A549 (cell line): Measurements from ENCODE around the gene PIEZO2. TPM values are rescaled to one million over a fixed set of nuclear protein-coding genes. Genes with fewer than 3 reads are reported as not detected.
A peak's percentile ranks its signal among the peaks of the same experiment; 100 is the strongest.

Experiments used
- ATAC-seq, 2 experiments: fragments of 200-7000 bp in 1 of 2; fragments of >200 bp in 1 of 2; cut with Nextera tagmentation in 1 of 2; cut with Tn5 transposase in 1 of 2; 3 replicates each; pipeline versions ENCODE4 v1.8.0 to v1.9.1; 2018 to 2020; ENCODE audit warnings: mild to moderate bottlenecking in 1 of 2, moderate library complexity in 1 of 2
- CTCF ChIA-PET: fragments of 300-600 bp; sonication (Branson Sonifier 250); formaldehyde crosslinking; extraction: SDS; loops from one replicate; lab custom pipeline; 2021; ENCODE audit warnings: antibody characterized with exemption, inconsistent platforms; lab: Yijun Ruan, JAX
- POLR2A ChIA-PET: fragments of 350-600 bp; formaldehyde crosslinking; extraction: SDS; loops from one replicate; lab custom pipeline; 2021; ENCODE audit warnings: antibody characterized with exemption, inconsistent platforms; lab: Yijun Ruan, JAX
- DNase-seq, 2 experiments: peaks; one replicate each; pipeline versions ENCODE4 v3.0.0 to v3.0.0-alpha.2; 2011 to 2016; ENCODE audit warnings: low read depth in 1 of 2, low spot score in 1 of 2
- FAIRE-seq: peaks from 2 replicates; lab custom pipeline; 2011; peaks lifted over from hg19 to GRCh38; lab: Jason Lieb, UNC
- H3K27ac ChIP-seq, 2 experiments: fragments of >200 bp; sonication (Bioruptor Twin); formaldehyde crosslinking; 3 replicates each; pipeline ENCODE4 v1.5.1; 2016 to 2017
- H3K4me1 ChIP-seq: fragments of >200 bp; sonication (Bioruptor Twin); formaldehyde crosslinking; 3 replicates; pipeline ENCODE4 v1.6.1; 2016
- H3K4me2 ChIP-seq: fragments of >200 bp; sonication (Bioruptor Twin); formaldehyde crosslinking; 3 replicates; pipeline ENCODE4 v1.6.1; 2016
- H3K4me3 ChIP-seq: fragments of >200 bp; sonication (Bioruptor Twin); formaldehyde crosslinking; 3 replicates; pipeline ENCODE4 v1.5.1; 2016
- H3K9me3 ChIP-seq: fragments of >200 bp; sonication (Bioruptor Twin); formaldehyde crosslinking; 3 replicates; pipeline ENCODE4 v1.6.1; 2016
- ATOH8 ChIP-seq: fragments of 250-450 bp; sonication (Bioruptor Pico); IDR thresholded peaks from 2 replicates; pipeline ENCODE4 v1.5.0; 2020; ENCODE audit warnings: low read depth, mild to moderate bottlenecking, moderate library complexity
- BCL3 ChIP-seq: fragments of >200 bp; sonication (Bioruptor Twin); formaldehyde crosslinking; IDR thresholded peaks from 3 replicates; pipeline ENCODE4 v1.6.1; 2016
- CBX2 ChIP-seq: fragments of 200-600 bp; sonication (generic); IDR thresholded peaks from 2 replicates; pipeline ENCODE4 v1.6.1; 2016; ENCODE audit warnings: low read depth, mild to moderate bottlenecking, borderline replicate concordance
- ELK1 ChIP-seq: fragments of 150-350 bp; IDR thresholded peaks from 2 replicates; pipeline ENCODE4 v1.6.1; 2014; ENCODE audit warnings: low read depth, mild to moderate bottlenecking, low read length
- HES2 ChIP-seq: fragments of >200 bp; sonication (Bioruptor Twin); formaldehyde crosslinking; IDR thresholded peaks from 2 replicates; pipeline ENCODE4 v1.6.1; 2016
- HOXA7 ChIP-seq: fragments of 250-450 bp; sonication (Bioruptor Pico); IDR thresholded peaks from 2 replicates; pipeline ENCODE4 v1.5.0; 2020; ENCODE audit warnings: mild to moderate bottlenecking, moderate library complexity
- HOXB13 ChIP-seq: fragments of 250-450 bp; sonication (Bioruptor Pico); IDR thresholded peaks from 2 replicates; pipeline ENCODE4 v1.5.0; 2020; ENCODE audit warnings: low read depth, mild to moderate bottlenecking, moderate library complexity
- KDM5A ChIP-seq: fragments of 200-600 bp; sonication (generic); IDR thresholded peaks from 2 replicates; pipeline ENCODE4 v1.6.1; 2016; ENCODE audit warnings: antibody characterized with exemption, mild to moderate bottlenecking
- MAFK ChIP-seq: fragments of 450-650 bp; IDR thresholded peaks from 2 replicates; pipeline ENCODE4 v1.6.1; 2014; ENCODE audit not compliant: partially characterized antibody
- NPAS2 ChIP-seq: fragments of 250-450 bp; sonication (Bioruptor Pico); IDR thresholded peaks from 2 replicates; pipeline ENCODE4 v1.8.0; 2022; ENCODE audit warnings: mild to moderate bottlenecking, moderate library complexity, borderline replicate concordance
- POLR2A ChIP-seq: IDR thresholded peaks from 2 replicates; pipeline ENCODE4 v1.6.1; 2012; ENCODE audit warnings: mild to moderate bottlenecking, low read length
- POLR2AphosphoS2 ChIP-seq: conservative IDR thresholded peaks from 2 replicates; pipeline ENCODE4 v1.6.1; 2012; ENCODE audit warnings: low read length, improper control_type of control experiment, inconsistent platforms
- RCOR1 ChIP-seq: fragments of 150-350 bp; IDR thresholded peaks from 2 replicates; pipeline ENCODE4 v1.6.1; 2014; ENCODE audit warnings: antibody characterized with exemption, low read length, low read depth
- REST ChIP-seq: fragments of 200-600 bp; sonication (generic); IDR thresholded peaks from 2 replicates; pipeline ENCODE4 v1.6.1; 2016; ENCODE audit warnings: antibody characterized with exemption, mild to moderate bottlenecking, moderate library complexity
- USF2 ChIP-seq: fragments of 450-650 bp; IDR thresholded peaks from 2 replicates; pipeline ENCODE4 v1.6.1; 2014; ENCODE audit warnings: antibody characterized with exemption
- ZC3H11A ChIP-seq: fragments of 450-650 bp; IDR thresholded peaks from 2 replicates; pipeline ENCODE4 v1.6.1; 2014; ENCODE audit warnings: antibody characterized with exemption, mild to moderate bottlenecking
- WGBS: methylation state at CpG from one replicate; pipeline ENCODE4 v1.1.6; 2017; ENCODE audit errors: missing lambda C conversion rate; 5-methylcytosine and 5-hydroxymethylcytosine counted together
- polyA plus RNA-seq, 4 experiments: library from polyadenylated mRNA; depleted of rRNA in 3 of 4; stranded (reverse); fragments of >200 nt; fragmentation: RNase III in 1 of 4; extraction: RNeasy Plus Mini Kit Qiagen cat#74134 plus additional on column Dnase treatment in 1 of 4; gene quantifications; 2 replicates in 3 of 4; 3 replicates in 1 of 4; pipeline ENCODE4 v1.2.3, GENCODE V29; 2011 to 2017

PIEZO2 gene
- polyA plus RNA-seq, 2 of the 4 experiments (the other 2 are of a cell fraction), result 0.80 to 1.6 TPM

GRCh38 chr18:11118051-11118766 is 31.2 kb downstream of the PIEZO2 start:
- WGBS, result 14% methylated on average over 3 of the region's 3 CpGs
- POLR2A ChIA-PET, result no interaction called here

More at GRCh38 chr18:11118051-11118766, 31.2 kb downstream of the PIEZO2 start:
- Histone ChIP-seq H3K27ac (peak overlapping the region; percentile 54 to 59; a peak in 4 of 6 replicates), H3K4me3 (no peak overlapping the region), H3K9me3 (no peaks in the 10 kb centered on the region), H3K4me2 (peak overlapping the region; percentile 24; the same call in 1 of the 3 replicates), H3K4me1 (peaks cover 52% of the 10 kb centered on the region)
- FAIRE-seq (no peak), DNase-seq (no peak), ATAC-seq (no peak)
- CTCF ChIA-PET, result interaction anchor here (1.6 kb wide), 1 partner anchor 77 kb away, joined by 5 read pairs; no protein-coding TSS in a partner anchor
- TF ChIP-seq BCL3, result no peak
- TF ChIP-seq ELK1, result no peak
- TF ChIP-seq CBX2, result no peak
- no peak for TF ChIP-seq RCOR1
- TF ChIP-seq NPAS2 (CRISPR knock-in tag), result no peak
- TF ChIP-seq MAFK, result no peak
- TF ChIP-seq HES2, result no peak
- no peak for TF ChIP-seq USF2
- no peak for TF ChIP-seq POLR2A
- TF ChIP-seq ZC3H11A, result no peak
- TF ChIP-seq KDM5A, result no peak
- no peak for TF ChIP-seq POLR2AphosphoS2
- no peak for TF ChIP-seq HOXB13
- no peak for TF ChIP-seq REST
- TF ChIP-seq HOXA7 (CRISPR knock-in tag), result no peak
- TF ChIP-seq ATOH8 (CRISPR knock-in tag), result no peak
